K562 (cell line): ENCODE data around the gene WDR27. TPM values are rescaled to one million over a fixed set of nuclear protein-coding genes. Genes with fewer than 3 reads are reported as not detected.
A peak's percentile ranks its signal among the peaks of the same experiment; 100 is the strongest.
"Not testable (repeated sequence)": the region's sequence is repeated elsewhere in the genome, so short reads cannot be mapped to it uniquely, and the experiment has no call there.

Source experiments
- ATAC-seq: fragments of 200-7000 bp; cut with Tn5 transposase; 3 replicates; pipeline ENCODE4 v1.9.1; 2020; ENCODE audit warnings: moderate library complexity
- BruUV-seq: library from RNA; stranded (reverse); fragments of 400-500 nt; replicated peaks from 2 replicates; lab custom pipeline; 2021; lab: Mats Ljungman, UMichigan
- CTCF ChIA-PET: fragments of 300-600 bp; formaldehyde crosslinking; extraction: SDS; loops from one replicate; lab custom pipeline; 2021; ENCODE audit warnings: low intra/inter-chr PET ratio; lab: Yijun Ruan, JAX
- POLR2A ChIA-PET: fragments of 300-600, 350-650 bp; sonication (Branson Sonifier 250); formaldehyde crosslinking; extraction: SDS; loops from one replicate; lab custom pipeline; 2021; ENCODE audit warnings: antibody characterized with exemption, inconsistent platforms; lab: Yijun Ruan, JAX
- DNase-seq, 4 experiments: peaks; one replicate each; pipeline versions ENCODE4 v3.0.0 to v3.0.0-alpha.2; 2011 to 2018; ENCODE audit warnings: low spot score in 3 of 4, mixed read lengths in 3 of 4; ENCODE audit errors: extremely low read depth in 1 of 4
- FAIRE-seq: peaks from 2 replicates; lab custom pipeline; 2011; peaks lifted over from hg19 to GRCh38; lab: Jason Lieb, UNC
- H2AFZ ChIP-seq: 2 replicates; pipeline ENCODE4 v1.6.0; 2011; ENCODE audit warnings: low read depth, low read length, control low read depth, inconsistent platforms
- H3K27ac ChIP-seq: fragments of 200-600 bp; 3 replicates; pipeline ENCODE4 v1.8.0; 2011; ENCODE audit warnings: low read depth, mild to moderate bottlenecking, control low read depth, inconsistent platforms, low read length, moderate library complexity, mixed read lengths; ENCODE audit errors: extremely low read depth
- H3K27me3 ChIP-seq, 2 experiments: fragments of 300-600 bp in 1 of 2; 2 replicates in 1 of 2; 3 replicates in 1 of 2; pipeline versions ENCODE4 v1.6.0 to v1.8.0; 2011; ENCODE audit warnings: inconsistent platforms in 2 of 2, low read length in 2 of 2, mild to moderate bottlenecking in 1 of 2, mixed read lengths in 1 of 2, moderate library complexity in 1 of 2; ENCODE audit not compliant: control insufficient read depth in 2 of 2, insufficient read depth in 2 of 2
- H3K36me3 ChIP-seq: fragments of 300-600 bp; 3 replicates; pipeline ENCODE4 v1.8.0; 2011; ENCODE audit warnings: mild to moderate bottlenecking, low read length, inconsistent platforms; ENCODE audit not compliant: control insufficient read depth, insufficient read depth
- H3K4me1 ChIP-seq, 2 experiments: fragments of 200-600 bp in 1 of 2; replicated peaks in 1 of 2; 2 replicates in 1 of 2; 3 replicates in 1 of 2; pipeline versions ENCODE4 v1.5.1 to v1.8.0; 2011; ENCODE audit warnings: inconsistent platforms in 2 of 2, low read length in 2 of 2, mild to moderate bottlenecking in 1 of 2, mixed read lengths in 1 of 2, moderate library complexity in 1 of 2; ENCODE audit not compliant: control insufficient read depth in 2 of 2, insufficient read depth in 2 of 2
- H3K4me2 ChIP-seq: 2 replicates; pipeline ENCODE4 v1.6.1; 2011; ENCODE audit warnings: low read length, control low read depth, inconsistent platforms, mixed read lengths; ENCODE audit not compliant: insufficient read depth
- H3K4me3 ChIP-seq: fragments of 200-600 bp; sonication (generic), shearing (Covaris generic); 2 replicates; pipeline ENCODE4 v1.5.1; 2016; ENCODE audit warnings: control low read depth, inconsistent platforms
- H3K79me2 ChIP-seq: fragments of 200-600 bp; 3 replicates; pipeline ENCODE4 v1.8.0; 2011; ENCODE audit warnings: low read length, inconsistent platforms; ENCODE audit not compliant: control insufficient read depth, insufficient read depth
- H3K9ac ChIP-seq, 2 experiments: 2 replicates each; pipeline versions ENCODE4 v1.6.0 to v1.6.1; 2011; ENCODE audit warnings: low read depth in 2 of 2, low read length in 2 of 2, control low read depth in 1 of 2, inconsistent platforms in 1 of 2, mild to moderate bottlenecking in 1 of 2, mixed read lengths in 1 of 2; ENCODE audit not compliant: insufficient read depth in 1 of 2
- H3K9me1 ChIP-seq: one replicate; pipeline ENCODE4 v1.6.0; 2011; ENCODE audit warnings: inconsistent platforms, mild to moderate bottlenecking, low read length, moderate library complexity; ENCODE audit not compliant: control insufficient read depth, insufficient read depth
- H3K9me3 ChIP-seq: replicated peaks from 2 replicates; pipeline ENCODE4 v1.5.1; 2011; ENCODE audit warnings: low read depth, low read length, inconsistent platforms; ENCODE audit not compliant: control insufficient read depth, insufficient read depth
- H4K20me1 ChIP-seq: replicated peaks from 2 replicates; pipeline ENCODE4 v1.6.1; 2011; ENCODE audit warnings: low read length, inconsistent platforms, mixed read lengths; ENCODE audit not compliant: control insufficient read depth, insufficient read depth
- ARID1B ChIP-seq: fragments of 450-650 bp; IDR thresholded peaks from 2 replicates; pipeline ENCODE4 v1.6.1; 2016; ENCODE audit warnings: antibody characterized with exemption, mild to moderate bottlenecking, inconsistent platforms
- C11orf30 ChIP-seq: fragments of 450-650 bp; IDR thresholded peaks from 2 replicates; pipeline ENCODE4 v1.6.1; 2016; ENCODE audit warnings: low read depth, mild to moderate bottlenecking
- CBFA2T3 ChIP-seq: fragments of 450-650 bp; IDR thresholded peaks from 2 replicates; pipeline ENCODE4 v1.6.1; 2017
- ETS2 ChIP-seq: IDR thresholded peaks from 2 replicates; pipeline ENCODE4 v1.6.1; 2016; ENCODE audit warnings: borderline replicate concordance, missing genetic modification characterization, mild to moderate bottlenecking, moderate library complexity, missing compliant biosample characterization; ENCODE audit not compliant: poor library complexity, severe bottlenecking
- FOSL1 ChIP-seq: fragments of 200-800 bp; sonication (Bioruptor generic); conservative IDR thresholded peaks from 2 replicates; pipeline ENCODE4 v1.6.1; 2016; ENCODE audit warnings: missing genetic modification characterization, missing compliant biosample characterization
- MAX ChIP-seq: sonication (generic); formaldehyde crosslinking; IDR thresholded peaks from 2 replicates; pipeline ENCODE4 v1.9.0; 2022; ENCODE audit warnings: mild to moderate bottlenecking, missing genetic modification reagents
- MCM2 ChIP-seq: fragments of 450-650 bp; IDR thresholded peaks from 2 replicates; pipeline ENCODE4 v1.6.1; 2017; ENCODE audit warnings: low read depth, mild to moderate bottlenecking
- NFIC ChIP-seq: fragments of 450-650 bp; IDR thresholded peaks from 2 replicates; pipeline ENCODE4 v1.6.1; 2017; ENCODE audit warnings: mild to moderate bottlenecking, inconsistent platforms
- RBM22 ChIP-seq: fragments of 200-400 bp; formaldehyde crosslinking; IDR thresholded peaks from 2 replicates; pipeline ENCODE4 v1.6.1; 2018; ENCODE audit warnings: low read length, low read depth; ENCODE audit not compliant: poor library complexity, severe bottlenecking
- RBM25 ChIP-seq: fragments of 200-400 bp; formaldehyde crosslinking; IDR thresholded peaks from 2 replicates; pipeline ENCODE4 v1.6.1; 2018; ENCODE audit warnings: low read length, low read depth, moderate library complexity; ENCODE audit not compliant: severe bottlenecking
- TEAD4 ChIP-seq, 2 experiments: sonication (generic) in 1 of 2; formaldehyde crosslinking in 1 of 2; IDR thresholded peaks; 2 replicates each; pipeline versions ENCODE4 v1.6.1 to v1.8.0; 2012 to 2022; ENCODE audit warnings: borderline replicate concordance in 1 of 2, inconsistent platforms in 1 of 2, low read length in 1 of 2, mild to moderate bottlenecking in 1 of 2, missing genetic modification reagents in 1 of 2
- ZNF23 ChIP-seq: fragments of 250-450 bp; sonication (Bioruptor Pico); IDR thresholded peaks from 2 replicates; pipeline ENCODE4 v1.4.0; 2020; ENCODE audit warnings: mild to moderate bottlenecking
- ZNF316 ChIP-seq: fragments of 450-650 bp; IDR thresholded peaks from 2 replicates; pipeline ENCODE4 v1.6.1; 2016
- WGBS: fragments of 100-300 bp; shearing (Covaris generic); methylation state at CpG from one replicate; pipeline ENCODE4 v1.1.6; 2016; ENCODE audit warnings: low coverage, mixed read lengths; ENCODE audit not compliant: insufficient coverage; ENCODE audit errors: missing lambda C conversion rate; 5-methylcytosine and 5-hydroxymethylcytosine counted together
- in situ Hi-C: fragments of 300-500 bp; cut with MboI; formaldehyde crosslinking; loops from 4 replicates; pipeline ENCODE4 v1.15.0; 2018; ENCODE audit warnings: inconsistent platforms, mixed read lengths
- intact Hi-C: fragments of 100-400 bp; cut with micrococcal nuclease; formaldehyde crosslinking; loops from 2 replicates; pipeline ENCODE4 v1.14.2; 2022
- polyA plus RNA-seq, 8 experiments: library from polyadenylated mRNA; depleted of rRNA in 4 of 8; stranded (reverse) in 5 of 8; unstranded in 3 of 8; fragments of >200 nt; fragmentation: Nextera tagmentation in 2 of 8; fragmentation: Illumina TruSeq in 1 of 8; extraction: Ambion mirVana in 2 of 8; extraction: Trizol in 1 of 8; gene quantifications; 2 replicates each; pipeline versions ENCODE4 v1.2.1 to v1.2.3, GENCODE V29; 2011 to 2014; ENCODE audit warnings: inconsistent platforms in 1 of 8, missing spikeins in 1 of 8
- total RNA-seq, 7 experiments: library from RNA; depleted of rRNA in 6 of 7; stranded (reverse); fragments of >200 nt in 6 of 7; fragmentation: Illumina TruSeq in 2 of 7; extraction: Trizol in 2 of 7; gene quantifications; 2 replicates each; pipeline versions ENCODE4 v1.2.1 to v1.2.3, GENCODE V29; 2011 to 2021; ENCODE audit warnings: low replicate concordance in 1 of 7

Gene WDR27
- total and polyA plus RNA-seq, 9 of the 15 experiments (the other 6 are each of a cell fraction or from before 2014, with no cell fraction given): 4.3 to 77.2 (median 22.7) TPM

GRCh38 chr6:169601129-169601528 lies 100.7 kb downstream of the WDR27 start:
- intact Hi-C loops, H3K4me1 ChIP-seq, H4K20me1 ChIP-seq, H3K4me3 ChIP-seq, H3K27ac ChIP-seq, H3K9me1 ChIP-seq, CTCF ChIA-PET, FAIRE-seq, in situ Hi-C loops, H2AFZ ChIP-seq, H3K9me3 ChIP-seq, H3K79me2 ChIP-seq, H3K27me3 ChIP-seq, BruUV-seq, H3K4me2 ChIP-seq, H3K9ac ChIP-seq, H3K36me3 ChIP-seq, ATAC-seq, DNase-seq: not testable (repeated sequence)
- peak; percentile 28; the same call in 1 of the 2 replicates for TF ChIP-seq C11orf30
- TF ChIP-seq ZNF316: peak; percentile 72
- WGBS: 40% methylated on average over 1 of the region's 1 CpG
- POLR2A ChIA-PET: interaction anchor here (0.7 kb wide), 1 partner anchor 244 kb away, joined by 3 read pairs; no protein-coding TSS in a partner anchor

GRCh38 chr6:169592558-169592957 lies 109.3 kb downstream of the WDR27 start:
- H3K9me3 ChIP-seq: no peaks in the 10 kb centered on the region
- ATAC-seq: no peak
- no TSS peak for BruUV-seq
- no peaks in the 10 kb centered on the region for H3K9me1 ChIP-seq
- peak in 1 of 4 experiments; percentile 30 for DNase-seq
- no peaks in the 10 kb centered on the region for H3K79me2 ChIP-seq
- no peak for FAIRE-seq
- H3K27ac ChIP-seq: no peak overlapping the region
- H3K9ac ChIP-seq: no peak overlapping the region
- no peak overlapping the region for H3K4me2 ChIP-seq
- peak; percentile 60; the same call in 1 of the 2 replicates for TF ChIP-seq TEAD4 (IDR thresholded peaks at IDR 0.05; ENCODE audit: low read length)
- no peak for TF ChIP-seq TEAD4 (CRISPR knock-in tag; IDR thresholded peaks at IDR 0.05; ENCODE audit: borderline replicate concordance)
- TF ChIP-seq ARID1B: peak; percentile 27; the same call in 1 of the 2 replicates
- TF ChIP-seq FOSL1: peak; percentile 36; the same call in 1 of the 2 replicates
- TF ChIP-seq RBM22: no peak
- no peak for TF ChIP-seq MCM2
- no peak for TF ChIP-seq RBM25
- TF ChIP-seq ETS2: no peak
- TF ChIP-seq NFIC: peak; percentile 56
- no peak for TF ChIP-seq ZNF23
- peak; percentile 33; the same call in 1 of the 2 replicates for TF ChIP-seq CBFA2T3
- no peak for TF ChIP-seq MAX
- no peaks in the 10 kb centered on the region for H3K4me1 ChIP-seq
- ChIA-PET POLR2A (interaction anchor here (0.6 kb wide), 1 partner anchor 11 kb away, joined by 3 read pairs; no protein-coding TSS in a partner anchor), CTCF (no interaction called here)
- no peaks in the 10 kb centered on the region for H3K36me3 ChIP-seq
- H2AFZ ChIP-seq: no peak overlapping the region
- H3K27me3 ChIP-seq: no peaks in the 10 kb centered on the region; a peak in 1 of 5 replicates
- no peak overlapping the region for H3K4me3 ChIP-seq
- WGBS: 0% methylated on average over 1 of the region's 1 CpG
- H4K20me1 ChIP-seq: no peaks in the 10 kb centered on the region
- in situ Hi-C loops (no loop called here), intact Hi-C loops (no loop called here)
